HEK293 (cell line): ENCODE data around the gene KIF2B.

Source experiments
- ATF2 ChIP-seq: fragments of 450-650 bp; formaldehyde crosslinking; IDR thresholded peaks from 2 replicates; pipeline ENCODE4 v1.5.1; 2016; ENCODE audit warnings: missing biosample characterization, missing genetic modification characterization, low read depth
- BCL11A ChIP-seq: fragments of 450-650 bp; formaldehyde crosslinking; IDR thresholded peaks from 2 replicates; pipeline ENCODE4 v1.5.1; 2016; ENCODE audit warnings: low read depth, missing biosample characterization, missing genetic modification characterization
- CTCF ChIP-seq: fragments of 450-650 bp; formaldehyde crosslinking; IDR thresholded peaks from 2 replicates; pipeline ENCODE4 v1.5.1; 2016; ENCODE audit warnings: missing biosample characterization, missing genetic modification characterization
- ELK4 ChIP-seq: IDR thresholded peaks from 2 replicates; pipeline ENCODE4 v1.6.1; 2011; ENCODE audit warnings: mild to moderate bottlenecking, low read depth, low read length, borderline replicate concordance
- MYNN ChIP-seq: fragments of 450-650 bp; formaldehyde crosslinking; IDR thresholded peaks from 2 replicates; pipeline ENCODE4 v1.5.1; 2016; ENCODE audit warnings: missing biosample characterization, missing genetic modification characterization, borderline replicate concordance
- SP7 ChIP-seq: fragments of 450-650 bp; formaldehyde crosslinking; IDR thresholded peaks from 2 replicates; pipeline ENCODE4 v1.5.1; 2016; ENCODE audit warnings: missing biosample characterization, missing genetic modification characterization
- ZBTB6 ChIP-seq: fragments of 450-650 bp; formaldehyde crosslinking; IDR thresholded peaks from 2 replicates; pipeline ENCODE4 v1.5.1; 2017; ENCODE audit warnings: missing biosample characterization, missing genetic modification characterization
- ZFP41 ChIP-seq: fragments of 450-650 bp; formaldehyde crosslinking; IDR thresholded peaks from 2 replicates; pipeline ENCODE4 v1.5.1; 2016; ENCODE audit warnings: missing biosample characterization, missing genetic modification characterization, borderline replicate concordance
- ZNF148 ChIP-seq: fragments of 450-650 bp; formaldehyde crosslinking; IDR thresholded peaks from 2 replicates; pipeline ENCODE4 v1.5.0; 2017; ENCODE audit warnings: missing biosample characterization, missing genetic modification characterization, borderline replicate concordance
- ZNF24 ChIP-seq: fragments of 450-650 bp; formaldehyde crosslinking; IDR thresholded peaks from 2 replicates; pipeline ENCODE4 v1.5.1; 2016; ENCODE audit warnings: missing biosample characterization, missing genetic modification characterization
- ZNF274 ChIP-seq, 2 experiments: fragments of 200-500 bp in 1 of 2; fragments of 450-650 bp in 1 of 2; sonication (Bioruptor generic) in 1 of 2; formaldehyde crosslinking in 1 of 2; IDR thresholded peaks; 2 replicates each; pipeline versions ENCODE4 v1.5.1 to v1.6.1; 2014 to 2016; ENCODE audit warnings: borderline replicate concordance in 1 of 2, inconsistent platforms in 1 of 2, low read length in 1 of 2, missing biosample characterization in 1 of 2, missing genetic modification characterization in 1 of 2
- ZNF416 ChIP-seq: fragments of 450-650 bp; formaldehyde crosslinking; IDR thresholded peaks from 2 replicates; pipeline ENCODE4 v1.5.1; 2016; ENCODE audit warnings: missing biosample characterization, missing genetic modification characterization
- ZNF426 ChIP-seq: fragments of 450-650 bp; formaldehyde crosslinking; IDR thresholded peaks from 2 replicates; pipeline ENCODE4 v1.5.1; 2017; ENCODE audit warnings: missing biosample characterization, missing genetic modification characterization, mild to moderate bottlenecking, inconsistent platforms, moderate library complexity

GRCh38 chr17:53823341-53824050 is 769 bp downstream of the KIF2B start:
- TF ChIP-seq ZNF274 (IDR thresholded peaks at IDR 0.05; ENCODE audit: low read length) (no peak), ZNF274 (tag by site-specific recombination; IDR thresholded peaks at IDR 0.05; ENCODE audit: borderline replicate concordance) (no peak), ZNF148 (tag by site-specific recombination) (no peak), ELK4 (no peak), CTCF (tag by site-specific recombination) (no peak), ZNF24 (tag by site-specific recombination) (no peak), SP7 (tag by site-specific recombination) (no peak), MYNN (tag by site-specific recombination) (no peak), BCL11A (tag by site-specific recombination) (no peak), ZFP41 (tag by site-specific recombination) (no peak), ZNF416 (tag by site-specific recombination) (no peak), ATF2 (tag by site-specific recombination) (no peak), ZNF426 (tag by site-specific recombination) (no peak), ZBTB6 (tag by site-specific recombination) (no peak)
